ENCODE measurements around the gene ADAM12.

ADAM12 gene

DNA sequence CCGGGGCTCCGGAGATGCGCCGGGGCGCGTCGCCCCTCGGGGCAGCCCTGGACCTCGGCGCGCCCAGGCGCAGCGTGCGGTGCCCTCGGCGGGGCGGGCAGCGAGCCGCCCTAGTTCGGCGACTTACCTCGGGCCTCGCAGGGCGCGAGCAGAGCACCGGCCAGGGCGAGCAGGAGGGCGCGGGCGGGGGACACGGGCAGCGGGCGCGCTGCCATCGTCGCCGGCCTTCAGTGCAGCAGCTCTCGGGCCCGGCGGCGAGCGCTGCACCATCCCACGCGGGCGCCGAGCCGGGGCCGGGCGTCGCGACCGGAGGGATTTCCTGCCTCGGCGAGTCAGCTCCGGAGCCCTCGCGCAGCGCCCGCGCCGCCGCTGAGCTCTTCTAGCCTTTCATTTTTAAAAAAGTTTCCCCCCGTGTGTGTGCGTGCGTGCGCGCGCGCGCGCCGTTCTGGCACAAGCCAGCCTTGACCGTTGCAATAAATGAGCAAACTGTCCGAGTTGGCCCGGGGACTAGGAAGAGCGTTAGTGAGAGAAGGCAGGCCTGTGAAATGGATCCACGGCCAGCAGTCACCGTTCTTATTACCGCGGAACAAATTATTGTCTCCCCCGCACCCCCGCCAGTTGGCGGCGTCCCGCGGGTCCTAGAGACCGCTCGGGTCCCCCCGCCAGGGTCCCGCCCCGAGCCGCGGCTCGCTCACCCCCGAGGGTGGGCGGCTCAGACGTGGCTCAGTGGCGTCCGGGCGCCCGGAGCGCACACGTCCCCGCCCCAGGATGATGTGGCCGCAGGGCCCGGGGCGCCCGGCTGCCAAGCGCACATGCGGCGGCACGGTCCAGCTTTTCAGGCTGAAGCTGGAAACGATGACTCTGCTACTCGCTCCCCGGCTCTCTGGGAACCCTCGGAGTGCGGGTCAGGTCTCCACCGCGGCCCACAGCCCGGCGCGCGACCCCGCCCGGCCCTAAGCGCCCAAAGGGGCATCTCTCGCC lies at the start of gene ADAM12:
Gene ADAM12, minus strand, starts transcription at position 547 of the 981 bp plus-strand sequence. Its CDS starts 332 bp downstream, at position 215.
- DNase-seq: peak in 1 of 2 donors; percentile 2

DNA sequence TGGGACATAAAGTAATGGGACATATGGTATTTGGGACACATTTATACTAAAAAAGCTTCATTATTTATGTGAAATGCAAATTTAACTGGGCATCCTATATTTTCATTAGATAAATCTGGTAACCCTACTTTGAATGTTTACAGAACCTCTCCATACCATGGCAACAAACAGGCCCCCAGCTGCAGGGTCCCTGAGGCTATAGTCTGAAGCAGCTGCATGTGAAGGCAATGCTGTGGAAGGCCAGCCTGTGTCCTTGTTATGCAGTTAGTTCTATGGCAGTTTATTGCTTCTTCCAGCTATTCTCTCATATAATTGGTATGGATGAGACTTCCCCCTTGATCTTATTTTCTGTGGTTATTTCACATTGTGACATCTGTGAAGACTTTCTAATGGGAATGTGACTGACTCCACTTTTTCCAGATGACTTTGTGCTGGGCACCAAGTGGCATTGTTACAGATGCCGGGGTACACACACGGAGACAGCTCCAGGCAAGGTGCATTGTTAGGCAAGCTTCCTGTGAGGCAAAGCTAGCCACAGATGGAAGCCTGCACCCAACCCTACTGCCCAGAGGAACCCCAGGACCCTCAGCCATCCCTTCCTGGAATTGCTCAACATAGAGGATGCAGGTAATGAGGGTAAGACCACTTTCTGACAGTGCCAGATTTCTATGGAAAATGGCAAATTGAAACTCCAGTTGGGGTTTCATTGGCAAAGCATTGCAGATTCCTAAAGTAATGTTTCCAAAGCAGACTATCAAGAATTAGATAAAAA lies 49.5 kb upstream of the ADAM12 start:
- DNase-seq: no peak

DNA sequence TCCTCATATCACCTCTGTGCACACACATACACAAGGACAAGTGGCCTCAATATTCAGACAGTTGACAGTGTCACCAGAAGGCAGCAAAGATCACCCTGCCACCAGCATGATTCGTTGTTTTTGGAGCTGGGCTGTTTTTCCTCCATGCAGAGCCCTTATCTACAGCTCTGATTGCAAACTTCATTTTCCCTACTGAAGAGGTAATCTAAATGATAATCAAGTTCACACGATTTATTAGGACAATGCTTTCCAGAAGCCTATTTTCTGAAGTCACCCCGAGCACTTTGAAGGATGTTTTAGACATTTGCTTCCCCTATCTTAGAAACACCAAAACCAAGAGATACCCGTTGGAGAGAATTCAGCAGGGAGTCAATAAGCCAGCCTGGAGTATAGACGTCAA lies 46.0 kb upstream of the ADAM12 start:
- DNase-seq: no peak

DNA sequence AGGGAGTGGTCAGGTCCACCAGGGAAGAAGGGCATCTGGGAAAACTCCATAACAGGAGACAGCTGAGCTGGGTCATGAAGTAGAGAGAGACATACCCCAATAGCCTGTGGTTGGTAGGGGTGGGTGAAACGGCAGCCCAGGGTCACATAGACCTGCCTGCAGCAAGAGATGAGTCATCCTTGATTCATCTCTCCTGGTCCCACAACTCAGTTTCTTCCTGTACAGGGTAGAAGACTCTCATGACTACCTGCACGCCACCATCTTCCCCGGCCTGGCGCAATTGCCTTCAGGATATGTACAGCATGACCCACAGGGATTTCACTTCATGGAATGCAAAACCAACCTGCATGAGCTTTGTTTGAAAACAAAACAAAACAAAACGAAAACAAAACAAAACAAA lies 45.1 kb upstream of the ADAM12 start:
- DNase-seq: no peak

GRCh38 chr10:126432507-126432906 lies 44.2 kb upstream of the ADAM12 start:
- DNase-seq: no peak

DNA sequence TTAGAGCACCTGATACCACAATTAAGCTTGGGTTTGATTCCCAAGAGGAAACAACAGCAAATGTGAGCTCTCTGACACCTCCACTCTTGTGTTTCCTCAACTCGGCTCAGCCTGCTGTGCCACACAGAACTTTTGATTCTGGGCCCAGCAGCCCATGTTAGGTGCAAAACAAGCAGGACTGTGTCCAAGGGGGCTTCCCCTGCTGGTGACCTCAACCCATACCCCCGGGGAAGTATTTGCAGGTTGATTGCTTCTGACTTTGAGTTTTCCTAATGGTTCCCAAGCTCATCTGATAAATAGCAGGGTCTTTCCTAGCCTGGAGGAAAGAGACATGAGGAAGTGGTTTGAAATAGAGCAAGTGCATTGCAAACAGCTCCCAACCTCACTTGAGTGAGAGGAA lies 43.5 kb upstream of the ADAM12 start:
- no peak for DNase-seq

DNA sequence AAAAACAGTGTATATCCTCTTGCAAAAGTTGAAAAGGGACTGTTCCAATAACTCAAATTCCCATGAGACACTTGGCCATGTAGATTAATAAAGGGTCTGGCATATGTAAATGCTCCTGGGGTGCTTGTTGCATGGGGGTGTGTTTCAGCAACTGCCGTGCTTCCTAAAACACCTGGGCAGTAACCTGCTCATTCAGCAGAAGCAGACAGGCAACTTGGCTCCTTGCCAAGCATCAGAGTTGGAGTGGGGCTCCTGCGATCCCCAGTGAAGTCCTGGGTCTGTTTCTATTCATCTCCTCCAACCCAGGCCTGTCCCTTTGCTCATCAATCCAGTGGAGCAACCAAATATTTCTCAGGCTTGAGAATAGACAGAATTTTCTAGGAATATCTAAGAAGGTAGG lies 42.2 kb upstream of the ADAM12 start:
- DNase-seq: no peak

- no peak for DNase-seq
Observed at GRCh38 chr10:126429275-126429674, 41.0 kb upstream of the ADAM12 start.

DNA sequence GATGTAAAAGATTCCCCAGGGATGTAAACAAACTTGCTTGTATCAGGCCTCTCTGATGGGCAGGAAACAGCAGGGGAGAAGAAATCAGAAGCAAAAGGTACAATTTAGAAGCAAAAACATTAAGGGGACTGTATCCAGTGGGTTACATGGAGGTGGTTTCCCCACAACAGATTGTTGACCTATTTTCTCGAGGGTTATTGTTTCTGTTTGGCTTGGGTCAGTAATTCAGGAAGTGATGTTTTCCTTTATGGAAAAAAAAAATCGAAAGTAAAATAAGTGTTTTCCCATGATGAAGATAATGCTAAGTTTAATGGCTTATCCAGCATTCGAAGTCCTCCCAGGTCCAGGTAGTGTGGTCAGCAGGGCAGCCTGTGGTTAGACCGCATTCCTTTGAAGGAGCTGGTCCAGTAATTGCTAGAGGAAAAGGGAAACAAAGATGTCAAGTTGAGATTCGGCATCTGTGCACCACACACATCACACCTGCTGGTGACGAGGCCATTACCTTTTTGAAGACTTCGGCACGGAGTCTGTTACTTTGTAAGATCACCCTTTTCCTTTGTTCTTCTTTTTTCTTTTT lies 37.3 kb upstream of the ADAM12 start:
- DNase-seq: no peak

DNA sequence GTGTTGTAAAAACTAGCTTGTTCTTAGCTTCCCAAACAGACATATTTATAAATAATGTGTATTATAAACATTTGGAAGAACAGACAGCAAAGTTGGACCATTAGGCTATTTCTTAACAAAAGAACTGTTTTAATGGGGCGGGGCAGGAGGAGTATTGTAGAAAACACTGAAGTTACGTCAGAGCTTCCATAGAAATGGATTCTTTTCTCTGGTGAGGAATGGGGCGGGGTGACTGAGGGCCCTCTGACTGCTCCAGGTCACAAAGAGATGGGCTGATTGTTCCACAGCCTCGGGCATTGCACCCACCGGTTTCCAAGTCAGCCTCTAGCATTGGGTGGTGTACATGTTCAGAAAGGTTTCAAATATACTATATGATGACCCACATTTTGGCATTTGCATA lies 36.8 kb upstream of the ADAM12 start:
- no peak for DNase-seq

GRCh38 chr10:126423732-126424491 lies 35.6 kb upstream of the ADAM12 start:
- DNase-seq: no peak

DNA sequence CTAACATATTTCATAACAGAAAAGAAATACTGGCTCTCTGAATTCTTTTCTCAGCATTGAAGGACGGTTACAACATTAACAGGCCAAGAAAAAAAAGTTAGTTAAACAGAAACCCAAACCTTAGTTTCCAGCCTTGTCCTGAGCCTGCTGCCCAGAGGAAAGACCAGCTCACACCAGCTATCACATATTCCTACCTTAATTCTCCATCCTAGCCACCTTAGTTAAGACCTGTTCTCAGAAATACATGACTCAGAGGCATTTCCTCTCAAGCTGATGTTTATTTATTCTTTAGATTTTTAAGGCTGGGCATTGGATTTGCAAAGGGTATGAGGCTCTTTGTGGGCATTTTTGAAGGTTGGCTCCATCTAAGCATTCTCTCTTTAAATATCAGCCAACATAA lies 34.3 kb upstream of the ADAM12 start:
- DNase-seq: no peak

DNA sequence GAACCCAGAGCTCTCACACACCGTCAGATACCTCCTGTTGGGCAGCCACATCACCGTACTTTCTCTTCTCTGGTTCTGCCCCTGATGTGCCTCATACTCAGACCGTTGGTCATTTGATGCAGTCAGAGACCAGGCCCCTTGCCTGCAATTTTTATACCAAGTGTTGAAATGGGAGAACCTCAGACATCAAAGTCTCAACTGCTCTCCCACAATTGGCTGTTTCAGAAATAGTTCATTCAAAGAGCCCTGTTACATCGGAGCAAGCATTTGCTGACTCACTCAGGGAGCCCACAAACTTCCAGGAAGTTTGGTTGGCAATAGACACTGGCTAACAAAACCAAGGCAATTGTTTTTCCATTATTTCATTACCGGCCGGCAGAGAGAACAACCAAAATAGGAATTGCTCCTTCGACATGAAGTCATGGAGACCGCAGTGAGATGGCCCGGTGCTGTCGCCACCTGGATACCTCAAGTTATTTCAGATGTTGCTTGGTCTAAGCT lies 33.5 kb upstream of the ADAM12 start:
- DNase-seq: no peak

DNA sequence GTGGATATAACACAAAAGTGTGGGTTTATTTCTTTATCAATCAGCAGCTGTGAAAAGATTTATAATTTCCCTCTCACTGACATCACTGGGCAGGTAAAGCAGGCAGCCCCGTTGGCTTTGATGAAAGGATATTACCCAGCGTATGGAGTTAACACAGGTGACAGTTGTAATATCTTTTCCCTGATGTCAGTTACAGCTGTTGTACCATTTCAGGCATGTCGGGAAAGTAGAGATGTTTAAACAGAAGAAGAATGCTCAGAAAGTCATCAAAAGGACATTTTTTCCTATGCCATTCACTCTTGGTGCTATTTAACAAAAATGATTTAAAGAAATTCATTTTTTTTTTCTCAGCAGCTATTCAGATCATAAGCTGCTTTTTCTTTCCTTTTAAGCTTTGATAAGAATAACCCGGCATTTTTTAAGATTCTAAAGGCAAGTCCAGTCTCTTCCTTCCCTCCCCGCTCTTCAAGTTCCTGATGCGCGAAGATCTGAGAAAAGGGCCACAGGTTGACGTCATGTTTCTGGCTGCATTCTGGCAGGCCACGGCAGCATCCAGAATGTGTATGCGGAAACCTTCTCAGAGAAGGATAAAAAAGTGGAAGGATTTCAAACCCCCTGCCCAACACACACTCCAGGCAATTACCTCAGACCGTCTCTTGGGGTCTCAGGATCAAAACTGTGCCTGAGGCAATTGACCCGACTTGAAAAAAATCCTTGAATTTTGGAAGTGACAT lies 32.5 kb upstream of the ADAM12 start:
- no peak for DNase-seq

DNA sequence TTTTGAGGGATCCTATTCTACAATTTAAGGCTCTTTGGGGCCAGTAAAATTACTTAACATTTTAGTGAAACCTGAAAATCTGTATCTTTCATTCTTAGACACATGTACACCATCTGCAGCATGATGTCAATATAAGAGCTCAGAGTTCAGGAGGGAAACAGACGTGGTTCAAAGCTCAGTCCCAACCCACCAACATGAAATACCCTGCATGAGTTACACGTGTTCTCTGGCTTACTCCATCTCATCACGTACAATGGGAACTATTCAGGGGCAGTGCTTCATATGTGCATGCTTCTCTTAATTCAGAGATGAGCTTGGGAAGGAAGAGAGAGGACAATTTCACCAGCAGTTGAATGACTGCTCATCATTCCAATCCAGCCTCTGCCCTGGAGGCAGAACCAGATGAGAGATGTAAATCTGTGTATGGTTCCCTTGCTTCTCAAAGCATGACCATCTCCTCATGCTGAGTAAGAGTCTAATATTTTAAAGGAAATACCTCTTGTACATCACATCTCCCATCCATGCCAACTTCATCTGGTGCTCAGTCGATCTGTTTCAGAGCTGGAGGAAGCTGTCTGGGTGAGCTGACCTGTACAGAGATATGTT lies 29.0 kb upstream of the ADAM12 start:
- no peak for DNase-seq

GRCh38 chr10:126409821-126410220 lies 21.5 kb upstream of the ADAM12 start:
- DNase-seq: no peak

DNA sequence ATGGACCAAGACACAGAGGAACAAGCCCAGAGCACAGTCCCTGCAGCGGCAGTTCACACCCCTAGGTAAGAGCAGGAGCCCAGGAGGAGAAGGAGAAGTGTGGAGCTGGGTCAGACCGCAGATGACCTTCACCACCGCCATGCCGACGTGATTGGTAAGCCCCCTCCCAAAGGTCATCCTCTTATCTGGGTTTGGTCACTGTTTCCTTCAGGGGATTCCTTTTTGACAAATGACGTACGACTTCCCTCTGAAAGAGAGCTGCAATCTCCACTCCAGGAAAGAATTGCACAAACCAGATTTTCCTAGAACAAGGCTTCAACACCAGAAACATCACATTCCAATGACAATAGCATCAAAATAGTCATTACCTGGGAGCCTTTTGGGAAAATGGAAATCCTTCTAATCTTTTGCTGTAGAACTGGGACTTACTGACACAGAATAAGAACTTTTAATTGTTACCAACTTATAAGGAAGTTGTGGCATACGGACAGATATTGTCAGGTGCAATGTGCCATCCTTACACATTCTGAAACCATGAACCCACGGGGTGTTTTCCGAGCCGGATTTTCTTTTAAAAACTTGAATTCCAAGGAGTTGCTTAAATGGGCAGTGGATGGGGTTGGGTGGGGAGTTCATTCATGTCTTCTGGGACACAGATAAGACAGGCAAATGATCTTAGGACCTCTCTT lies 20.8 kb upstream of the ADAM12 start:
- no peak for DNase-seq

DNA sequence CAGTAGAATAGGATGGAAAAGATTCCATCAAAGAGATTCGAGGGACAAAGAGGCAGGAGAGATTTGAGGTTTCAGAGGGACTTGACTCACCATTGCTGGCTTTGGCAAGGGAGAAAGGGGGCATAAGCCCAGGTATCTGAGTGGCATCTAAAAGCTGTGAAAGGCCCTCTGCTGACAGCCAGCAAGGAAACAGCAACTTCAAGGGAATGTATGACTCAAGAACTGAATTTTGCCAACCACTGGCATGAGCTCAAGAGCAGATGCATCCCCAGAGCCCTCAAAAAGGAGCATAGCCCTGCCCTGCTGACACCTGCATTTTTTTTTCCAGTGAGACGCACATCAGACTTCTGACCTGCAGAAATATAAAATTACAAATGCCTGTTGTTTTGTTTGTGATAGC lies 19.6 kb upstream of the ADAM12 start:
- no peak for DNase-seq

DNA sequence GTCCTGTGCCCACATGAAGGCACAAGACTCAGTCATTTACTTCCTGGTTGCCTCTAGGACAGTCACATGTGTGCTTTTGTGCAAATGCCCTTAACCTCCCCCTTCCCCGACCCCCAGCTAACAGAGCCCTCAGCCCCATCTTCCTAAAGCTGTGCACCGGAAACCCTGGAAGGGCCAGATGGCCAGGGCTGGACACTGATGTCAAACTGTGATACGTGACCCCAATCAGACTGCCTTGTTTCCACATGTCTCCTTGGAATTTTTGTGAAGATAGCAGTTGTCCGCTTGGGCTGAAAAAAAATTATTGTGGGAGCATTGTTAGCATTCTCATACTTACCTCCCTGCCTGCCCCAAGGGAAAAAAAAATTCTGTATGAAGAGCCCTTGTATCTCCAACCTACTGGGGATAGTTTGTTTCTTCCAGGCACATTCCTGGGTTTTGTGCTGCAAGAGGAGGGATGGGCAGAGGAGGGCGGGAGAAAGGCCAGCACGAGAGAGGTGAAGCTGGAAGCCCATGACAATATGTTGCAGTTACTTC lies 17.0 kb upstream of the ADAM12 start:
- no peak for DNase-seq
